Measurements from ENCODE around the gene DDB1. TPM values are rescaled to one million over a fixed set of nuclear protein-coding genes. Genes with fewer than 3 reads are reported as not detected.
"Not testable (repeated sequence)": the region's sequence is repeated elsewhere in the genome, so short reads cannot be mapped to it uniquely, and the experiment has no call there.

DDB1 gene
- total RNA-seq, 2 experiments from 2014 or later, result 202 to 214 TPM

DNA sequence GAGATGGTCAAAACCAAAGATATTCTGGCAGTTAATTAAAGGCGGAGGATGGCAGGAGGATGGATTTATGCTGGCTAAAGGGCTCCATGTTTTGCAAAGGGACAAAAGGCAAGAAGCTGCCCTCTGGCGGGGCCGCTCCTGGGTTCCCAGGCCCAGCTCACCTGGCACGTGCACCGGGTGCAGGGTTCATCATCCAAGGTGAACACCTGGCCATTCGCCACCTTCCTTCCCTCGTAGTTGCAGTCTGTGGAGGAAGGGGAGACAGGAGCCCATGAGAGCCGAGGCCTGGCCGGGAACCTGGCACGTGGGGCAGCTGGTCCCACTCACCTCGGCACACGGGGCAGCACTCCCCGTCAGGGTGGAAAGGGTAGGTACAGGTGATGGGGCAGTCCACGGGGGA, 68.1 kb downstream of the DDB1 start:
- ChIA-PET POLR2A (no interaction called here), CTCF (interaction anchor here (1.6 kb wide), 1 partner anchor 17 kb away, joined by 3 read pairs; no protein-coding TSS in a partner anchor)
- Mint-ChIP-seq H3K36me3 (ENCODE audit: low read depth) (no peaks in the 10 kb centered on the region), H3K9me3 (ENCODE audit: insufficient read depth) (no peaks in the 10 kb centered on the region), H3K4me3 (no peak overlapping the region), H3K27ac (no peak overlapping the region), H3K27me3 (ENCODE audit: low read depth) (no peaks in the 10 kb centered on the region), H3K4me1 (ENCODE audit: low read depth) (no peaks in the 10 kb centered on the region)
- ATAC-seq (no peak), DNase-seq (no peak)

DNA sequence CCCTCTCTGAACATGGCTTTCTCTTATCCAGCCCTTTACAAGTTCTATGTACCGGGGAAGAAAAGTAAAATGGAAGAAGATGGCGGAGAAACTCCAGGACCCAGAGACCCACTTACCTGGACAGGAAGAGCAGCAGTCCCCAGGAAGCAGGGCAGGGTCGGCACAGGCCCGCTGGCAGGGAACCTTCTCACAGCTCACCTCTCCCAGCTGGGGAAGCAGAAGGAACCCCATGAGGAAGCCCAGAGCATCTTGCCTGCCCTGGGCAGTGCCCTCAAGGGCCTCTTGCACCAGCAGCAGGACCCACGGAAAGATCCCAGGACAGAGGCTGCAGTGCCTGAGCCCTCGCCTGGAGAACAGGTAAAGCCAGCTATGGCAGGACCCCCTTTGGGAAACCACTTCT, 68.5 kb downstream of the DDB1 start:
- Mint-ChIP-seq H3K36me3 (ENCODE audit: low read depth) (no peaks in the 10 kb centered on the region), H3K27me3 (ENCODE audit: low read depth) (no peaks in the 10 kb centered on the region), H3K9me3 (ENCODE audit: insufficient read depth) (no peaks in the 10 kb centered on the region), H3K27ac (no peak overlapping the region), H3K4me1 (ENCODE audit: low read depth) (no peaks in the 10 kb centered on the region), H3K4me3 (no peak overlapping the region)
- CTCF ChIA-PET, result no interaction called here
- ATAC-seq (no peak), DNase-seq (no peak)
- POLR2A ChIA-PET, result no interaction called here

- CTCF ChIA-PET, result interaction anchor here (0.7 to 1.2 kb wide), 3 partner anchors 35 to 282 kb away, joined by 3 to 4 read pairs (median 3); partner anchors contain the start of gene TMEM216
- DNase-seq (no peak), ATAC-seq (no peak)
- Mint-ChIP-seq H3K27me3 (ENCODE audit: low read depth) (no peaks in the 10 kb centered on the region), H3K4me1 (ENCODE audit: low read depth) (no peaks in the 10 kb centered on the region), H3K27ac (no peak overlapping the region), H3K4me3 (no peak overlapping the region), H3K9me3 (ENCODE audit: insufficient read depth) (no peaks in the 10 kb centered on the region), H3K36me3 (ENCODE audit: low read depth) (no peaks in the 10 kb centered on the region)
- POLR2A ChIA-PET, result no interaction called here
Measured at GRCh38 chr11:61259363-61259762, 73.5 kb downstream of the DDB1 start.

- no peak overlapping the region for H3K4me3 Mint-ChIP-seq
- ATAC-seq (no peak), DNase-seq (no peak)
- no peaks in the 10 kb centered on the region for H3K4me1 Mint-ChIP-seq (ENCODE audit: low read depth)
- H3K36me3 Mint-ChIP-seq (ENCODE audit: low read depth), result no peaks in the 10 kb centered on the region
- POLR2A ChIA-PET, result no interaction called here
- no peaks in the 10 kb centered on the region for H3K9me3 Mint-ChIP-seq (ENCODE audit: insufficient read depth)
- no peaks in the 10 kb centered on the region for H3K27me3 Mint-ChIP-seq (ENCODE audit: low read depth)
- CTCF ChIA-PET, result interaction anchor here (1.2 kb wide), 2 partner anchors 36 to 134 kb away, joined by 3 to 4 read pairs; partner anchors contain the start of gene TMEM216
- no peak overlapping the region for H3K27ac Mint-ChIP-seq
Measured at GRCh38 chr11:61258546-61258945, 74.4 kb downstream of the DDB1 start.

DNA sequence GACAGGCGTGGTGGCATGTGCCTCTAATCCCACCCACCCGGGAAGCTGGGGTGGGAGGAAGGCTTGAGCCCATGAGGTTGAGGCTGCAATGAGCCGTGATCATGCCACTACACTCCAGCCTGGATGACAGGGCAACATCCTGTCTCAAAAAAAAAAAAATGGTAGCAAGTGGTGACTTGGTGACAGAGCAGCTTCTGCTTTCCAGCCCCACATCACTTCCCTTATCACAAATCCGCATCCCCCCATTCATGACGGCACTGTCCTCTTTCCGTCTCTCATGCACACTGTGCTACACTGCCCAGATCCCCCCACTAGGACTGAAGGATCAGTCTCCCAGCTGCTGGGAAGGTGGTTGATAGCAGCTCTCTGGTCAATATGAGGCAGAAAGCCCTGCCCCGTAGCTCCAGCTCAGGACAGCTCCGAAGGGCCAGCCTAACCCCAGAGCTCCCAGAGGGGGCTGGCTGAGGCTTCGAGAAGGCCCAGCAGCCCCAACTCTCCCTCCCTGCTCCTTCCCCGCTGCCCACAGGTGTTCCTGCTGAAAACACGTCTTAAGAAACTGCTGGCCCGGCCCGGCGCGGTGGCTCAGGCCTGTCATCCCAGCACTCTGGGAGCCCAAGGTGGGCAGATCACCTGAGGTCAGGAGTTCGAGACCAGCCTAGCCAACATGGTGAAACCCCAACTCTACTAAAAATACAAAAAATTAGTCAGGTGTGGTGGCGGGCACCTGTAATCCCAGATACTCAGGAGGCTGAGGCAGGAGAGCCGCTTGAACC, 76.0 kb downstream of the DDB1 start:
- H3K9me3 Mint-ChIP-seq (ENCODE audit: insufficient read depth), result no peaks in the 10 kb centered on the region
- H3K4me3 Mint-ChIP-seq, result no peak overlapping the region
- H3K36me3 Mint-ChIP-seq (ENCODE audit: low read depth), result no peaks in the 10 kb centered on the region
- no peaks in the 10 kb centered on the region for H3K4me1 Mint-ChIP-seq (ENCODE audit: low read depth)
- H3K27me3 Mint-ChIP-seq (ENCODE audit: low read depth), result no peaks in the 10 kb centered on the region
- ATAC-seq, result no peak
- POLR2A ChIA-PET, result no interaction called here
- CTCF ChIA-PET, result interaction anchor here (0.9 to 1.3 kb wide), 2 partner anchors 38 to 136 kb away, joined by 3 to 5 read pairs; partner anchors contain the start of genes TMEM216 and VWCE
- H3K27ac Mint-ChIP-seq, result no peak overlapping the region
- no peak for DNase-seq

DNA sequence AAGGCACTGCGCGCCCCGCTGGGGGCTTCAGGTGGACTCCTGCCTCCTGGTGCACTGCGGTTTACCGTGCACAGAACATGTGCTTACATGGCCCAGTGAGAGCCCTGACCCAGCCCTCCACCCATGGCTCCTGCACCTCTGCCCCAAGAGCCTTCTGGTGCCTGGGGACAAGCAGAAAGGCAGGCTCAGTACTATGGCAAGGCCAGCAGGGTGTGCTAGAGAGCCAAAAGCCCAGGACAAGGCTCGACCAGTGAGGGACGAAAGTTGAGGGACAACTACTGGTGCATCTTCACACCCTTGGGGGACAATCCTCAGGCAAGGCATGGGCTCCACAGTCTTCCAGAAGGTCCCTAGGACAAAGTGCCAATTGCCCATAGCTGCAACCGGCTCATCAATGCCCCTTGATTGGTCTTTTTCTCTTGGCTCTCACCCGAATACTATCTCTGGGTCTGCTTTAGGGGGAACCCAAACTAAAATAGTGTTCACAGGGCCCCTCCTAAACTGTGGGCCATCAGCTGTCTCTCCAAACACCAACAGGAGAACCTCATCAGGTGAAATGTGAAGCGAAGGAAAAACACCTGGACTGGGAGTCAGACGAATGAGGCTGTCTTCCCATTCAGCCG, 78.4 kb downstream of the DDB1 start:
- H3K36me3 Mint-ChIP-seq (ENCODE audit: low read depth), result no peaks in the 10 kb centered on the region
- H3K4me3 Mint-ChIP-seq, result no peak overlapping the region
- no peaks in the 10 kb centered on the region for H3K9me3 Mint-ChIP-seq (ENCODE audit: insufficient read depth)
- ChIA-PET CTCF (interaction anchor here (0.7 to 3.9 kb wide), 16 partner anchors 12 to 423 kb away, joined by 3 to 49 read pairs (median 6); partner anchors contain the start of genes CYB561A3, TMEM138, TMEM216 and VWCE), POLR2A (interaction anchor here (0.8 to 1.4 kb wide), 2 partner anchors 20 to 40 kb away, joined by 4 read pairs; partner anchors contain the start of gene VWCE)
- H3K27me3 Mint-ChIP-seq (ENCODE audit: low read depth), result no peaks in the 10 kb centered on the region
- no peak overlapping the region for H3K27ac Mint-ChIP-seq
- peak; percentile 78 for DNase-seq
- no peaks in the 10 kb centered on the region for H3K4me1 Mint-ChIP-seq (ENCODE audit: low read depth)
- ATAC-seq, result peak; percentile 96

- H3K4me3 Mint-ChIP-seq; H3K36me3 Mint-ChIP-seq (ENCODE audit: low read depth); POLR2A ChIA-PET; ATAC-seq; H3K27ac Mint-ChIP-seq; H3K4me1 Mint-ChIP-seq (ENCODE audit: low read depth); H3K9me3 Mint-ChIP-seq (ENCODE audit: insufficient read depth); DNase-seq; H3K27me3 Mint-ChIP-seq (ENCODE audit: low read depth): not testable (repeated sequence)
- CTCF ChIA-PET, result interaction anchor here (0.7 to 3.9 kb wide), 5 partner anchors 10 to 132 kb away, joined by 3 to 49 read pairs (median 6); partner anchors contain the start of gene VWCE
Measured at GRCh38 chr11:61252332-61252731, 80.6 kb downstream of the DDB1 start.

- CTCF ChIA-PET, result interaction anchor here (2.0 kb wide), 1 partner anchor 64 kb away, joined by 6 read pairs; no protein-coding TSS in a partner anchor
- H3K9me3 Mint-ChIP-seq (ENCODE audit: insufficient read depth); H3K4me1 Mint-ChIP-seq (ENCODE audit: low read depth); H3K36me3 Mint-ChIP-seq (ENCODE audit: low read depth); H3K4me3 Mint-ChIP-seq; H3K27ac Mint-ChIP-seq; ATAC-seq; DNase-seq; POLR2A ChIA-PET; H3K27me3 Mint-ChIP-seq (ENCODE audit: low read depth): not testable (repeated sequence)
Measured at GRCh38 chr11:61250796-61251765, 81.8 kb downstream of the DDB1 start.

Other genes with a start within 250 kb of the DDB1 start
- gene CD5, start 230.6 kb downstream of the DDB1 start, total RNA-seq, result 100 to 1,000 TPM; 252 to 274 TPM
- gene VPS37C, start 171.7 kb downstream of the DDB1 start, total RNA-seq, result 1 to 10 TPM; 3.4 to 3.8 TPM
- not detected for gene PGA3, start 129.6 kb downstream of the DDB1 start, total RNA-seq
- gene PGA4, start 110.8 kb downstream of the DDB1 start, total RNA-seq, result not detected
- gene PGA5, start 91.9 kb downstream of the DDB1 start, total RNA-seq, result not detected
- 1 to 10 TPM; 2.2 to 3.3 TPM for gene VWCE, start 37.8 kb downstream of the DDB1 start, total RNA-seq
- 10 to 100 TPM; 24.1 to 26.4 TPM for gene TKFC, start 123 bp upstream of the DDB1 start, total RNA-seq
- gene CYB561A3, start 28.8 kb upstream of the DDB1 start, total RNA-seq, result 10 to 100 TPM; 53.2 to 55.6 TPM
- gene TMEM138, start 29.3 kb upstream of the DDB1 start, total RNA-seq, result 10 to 100 TPM; 57.4 to 57.5 TPM
- gene TMEM216, start 59.5 kb upstream of the DDB1 start, total RNA-seq, result 1 to 10 TPM; 6.3 to 6.4 TPM
- gene CPSF7, start 96.9 kb upstream of the DDB1 start, total RNA-seq, result 10 to 100 TPM; 94.8 to 98.4 TPM
- 10 to 100 TPM; 51.6 to 54.3 TPM for gene SDHAF2, start 97.0 kb upstream of the DDB1 start, total RNA-seq
- not detected for gene LRRC10B, start 175.6 kb upstream of the DDB1 start, total RNA-seq
- not detected for gene SYT7, start 248.0 kb upstream of the DDB1 start, total RNA-seq

Measured in activated CD8-positive, alpha-beta T cell treated with anti-CD3 and anti-CD28 coated beads, Interleukin-2, amount 10 ng/mL, durations not matched to agents 7 days and 5 days (primary cell).